ENCODE results near the gene ZNF710. TPM values are rescaled to one million over a fixed set of nuclear protein-coding genes. Genes with fewer than 3 reads are reported as not detected.

The ZNF710 gene
- polyA plus RNA-seq, 1 of the 3 experiments (the other 2 are of a cell fraction) = 2.7 TPM

- DNase-seq = no peak
- Histone ChIP-seq H3K79me2 (ENCODE audit: insufficient read depth) (peaks cover 55% of the 10 kb centered on the region), H2AFZ (ENCODE audit: low read depth) (no peak overlapping the region), H3K9me3 (no peaks in the 10 kb centered on the region), H3K27me3 (ENCODE audit: insufficient read depth) (no peaks in the 10 kb centered on the region), H3F3A (replicated peaks; ENCODE audit: insufficient read depth) (no peaks in the 10 kb centered on the region), H3K27ac (ENCODE audit: low read depth in 2 of 2, low read length in 1 of 2) (peak overlapping the region in 1 of 2 experiments; percentile 43; a peak in 2 of 4 replicates), H4K20me1 (ENCODE audit: insufficient read depth) (no peaks in the 10 kb centered on the region), H3K9me2 (no peaks in the 10 kb centered on the region), H3K4me2 (peak overlapping the region; percentile 24; the same call in 1 of the 2 replicates), H3K4me1 (ENCODE audit: control insufficient read depth in 1 of 2, insufficient read depth in 2 of 2, low read depth in 1 of 2, low read length in 1 of 2) (peaks cover 16 to 23% of the 10 kb centered on the region in 2 experiments), H3K36me3 (replicated peaks in 1 of 2; ENCODE audit: control insufficient read depth in 1 of 2, insufficient read depth in 2 of 2, low read length in 1 of 2) (no peaks in the 10 kb centered on the region), H3K4me3 (ENCODE audit: low read depth in 2 of 2, low read length in 1 of 2) (no peak overlapping the region), H3K9ac (no peak overlapping the region)
- 98% methylated on average over 5 of the region's 5 CpGs for WGBS (ENCODE audit: low lambda C conversion rate)
- CTCF ChIA-PET = interaction anchor here (1.4 kb wide), 1 partner anchor 9 kb away, joined by 3 read pairs; no protein-coding TSS in a partner anchor
- TF ChIP-seq FOXJ3 (CRISPR knock-in tag; IDR thresholded peaks at IDR 0.05) (no peak), RCOR1 (IDR thresholded peaks at IDR 0.05; ENCODE audit: low read length) (no peak), EZH2phosphoT487 (IDR thresholded peaks at IDR 0.05; ENCODE audit: borderline replicate concordance, low read depth) (no peak), MAX (IDR thresholded peaks at IDR 0.05; ENCODE audit: low read depth) (no peak), RAD21 (IDR thresholded peaks at IDR 0.05; ENCODE audit: low read length) (no peak), TEAD4 (IDR thresholded peaks at IDR 0.05; ENCODE audit: borderline replicate concordance, insufficient read depth) (no peak), EP300 (IDR thresholded peaks at IDR 0.05; ENCODE audit: borderline replicate concordance in 1 of 2, low read depth in 1 of 2, low read length in 1 of 2) (no peak), RXRA (IDR thresholded peaks at IDR 0.05; ENCODE audit: borderline replicate concordance, low read depth) (no peak), NRF1 (IDR thresholded peaks at IDR 0.05; ENCODE audit: low read depth, low read length) (no peak), FOXM1 (IDR thresholded peaks at IDR 0.05; ENCODE audit: low read depth) (no peak), NFIC (IDR thresholded peaks at IDR 0.05; ENCODE audit: borderline replicate concordance) (no peak), SIN3A (IDR thresholded peaks at IDR 0.05; ENCODE audit: borderline replicate concordance, low read depth, low read length) (no peak), JUND (IDR thresholded peaks at IDR 0.05) (no peak), SMC3 (IDR thresholded peaks at IDR 0.05; ENCODE audit: low read depth, low read length) (no peak), ZBTB33 (IDR thresholded peaks at IDR 0.05; ENCODE audit: borderline replicate concordance, low read depth) (no peak), IRF3 (IDR thresholded peaks at IDR 0.05; ENCODE audit: low read depth, low read length) (no peak), CHD2 (IDR thresholded peaks at IDR 0.05; ENCODE audit: low read length, partially characterized antibody) (no peak)
- TF ChIP-seq, protein P1, sequence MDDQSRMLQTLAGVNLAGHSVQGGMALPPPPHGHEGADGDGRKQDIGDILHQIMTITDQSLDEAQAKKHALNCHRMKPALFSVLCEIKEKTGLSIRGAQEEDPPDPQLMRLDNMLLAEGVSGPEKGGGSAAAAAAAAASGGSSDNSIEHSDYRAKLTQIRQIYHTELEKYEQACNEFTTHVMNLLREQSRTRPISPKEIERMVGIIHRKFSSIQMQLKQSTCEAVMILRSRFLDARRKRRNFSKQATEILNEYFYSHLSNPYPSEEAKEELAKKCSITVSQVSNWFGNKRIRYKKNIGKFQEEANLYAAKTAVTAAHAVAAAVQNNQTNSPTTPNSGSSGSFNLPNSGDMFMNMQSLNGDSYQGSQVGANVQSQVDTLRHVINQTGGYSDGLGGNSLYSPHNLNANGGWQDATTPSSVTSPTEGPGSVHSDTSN (IDR thresholded peaks at IDR 0.05) = no peak
- POLR2A ChIA-PET = interaction anchor here (0.7 kb wide), 1 partner anchor 111 kb away, joined by 3 read pairs; the partner anchor contains the start of gene AP3S2
These were observed 3.1 kb downstream of the ZNF710 start for GRCh38 chr15:90004252-90004651.
